GM19025 (cell line): ENCODE results near the gene PYGL.
"Not testable (repeated sequence)": the region's sequence is repeated elsewhere in the genome, so short reads cannot be mapped to it uniquely, and the experiment has no call there.

Source experiments
- ATAC-seq: cut with Tn5 transposase; IDR thresholded peaks from one replicate; pipeline ENCODE4 v1.9.1; 2021; ENCODE audit warnings: mild to moderate bottlenecking, low read depth, moderate library complexity; ENCODE audit not compliant: unreplicated experiment

PYGL gene

DNA sequence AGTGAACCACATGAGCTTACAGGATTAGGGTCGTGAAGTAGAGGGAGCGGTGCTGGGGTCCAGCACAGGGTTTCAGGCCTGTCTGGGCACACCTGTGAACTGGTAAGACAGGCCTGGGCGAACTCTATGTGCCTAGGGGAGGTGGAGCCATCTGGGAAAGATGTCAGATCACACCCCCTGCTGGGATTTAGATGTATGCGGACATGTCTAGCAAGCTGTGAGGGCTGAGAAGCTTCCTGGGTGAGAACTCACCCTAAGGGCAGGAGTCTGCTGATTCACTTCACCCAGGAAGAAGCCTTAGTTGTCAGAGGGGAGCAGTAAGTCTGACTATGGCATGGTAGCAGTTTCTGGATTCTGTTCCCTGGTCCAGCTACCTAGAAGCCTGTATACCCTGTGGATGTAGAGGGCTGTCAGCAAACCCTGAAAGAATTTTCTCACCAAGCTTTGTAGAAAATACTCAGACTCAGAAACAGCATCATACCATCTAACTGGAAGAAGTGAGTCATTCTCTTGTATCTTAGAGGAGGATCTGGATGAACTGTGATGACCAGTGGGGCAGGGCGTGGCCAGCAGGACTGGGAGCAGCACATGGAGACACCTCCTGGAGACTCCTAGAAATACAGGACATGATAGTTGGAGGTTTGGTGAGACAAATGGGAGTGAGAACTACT lies 11.2 kb upstream of the PYGL start:
- no peak for ATAC-seq

- no peak for ATAC-seq
Observed at GRCh38 chr14:50954811-50955372, 10.6 kb upstream of the PYGL start.

DNA sequence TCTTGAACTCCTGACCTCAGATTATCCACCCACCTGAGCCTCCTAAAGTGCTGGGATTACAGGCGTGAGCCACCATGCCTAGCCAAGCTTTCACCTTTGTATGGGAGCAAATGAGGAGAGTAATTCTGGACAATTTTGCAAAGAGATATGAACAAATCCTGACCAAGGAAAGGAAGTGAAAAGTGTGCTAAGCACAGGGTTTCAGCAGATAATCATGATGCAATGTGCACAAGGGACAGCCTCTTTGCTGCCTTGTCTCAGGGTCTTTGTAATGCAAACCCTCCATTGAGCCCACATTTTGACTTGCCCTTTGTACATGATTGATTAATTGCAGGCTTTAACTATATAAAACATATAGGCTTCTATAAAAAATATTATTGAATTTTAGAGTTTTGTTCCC lies 9.2 kb upstream of the PYGL start:
- ATAC-seq = no peak

DNA sequence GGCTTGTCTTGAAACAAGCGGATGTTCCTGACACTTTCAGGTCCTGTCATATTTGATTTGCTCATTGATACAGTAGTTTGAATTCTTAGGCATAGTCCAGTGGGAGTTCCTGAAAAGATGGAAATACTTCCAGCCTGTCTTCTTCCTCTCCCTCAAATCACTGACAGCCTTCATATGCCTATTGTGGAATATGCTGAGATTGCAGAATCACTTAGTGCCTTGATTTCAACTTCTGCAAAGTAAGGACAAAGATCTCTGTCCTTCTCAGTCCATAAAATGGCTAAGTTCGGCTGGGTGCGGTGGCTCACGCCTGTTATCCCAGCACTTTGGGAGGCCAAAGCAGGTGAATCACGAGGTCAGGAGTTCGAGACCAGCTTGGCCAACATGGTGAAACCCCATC lies 6.7 kb upstream of the PYGL start:
- ATAC-seq = no peak

DNA sequence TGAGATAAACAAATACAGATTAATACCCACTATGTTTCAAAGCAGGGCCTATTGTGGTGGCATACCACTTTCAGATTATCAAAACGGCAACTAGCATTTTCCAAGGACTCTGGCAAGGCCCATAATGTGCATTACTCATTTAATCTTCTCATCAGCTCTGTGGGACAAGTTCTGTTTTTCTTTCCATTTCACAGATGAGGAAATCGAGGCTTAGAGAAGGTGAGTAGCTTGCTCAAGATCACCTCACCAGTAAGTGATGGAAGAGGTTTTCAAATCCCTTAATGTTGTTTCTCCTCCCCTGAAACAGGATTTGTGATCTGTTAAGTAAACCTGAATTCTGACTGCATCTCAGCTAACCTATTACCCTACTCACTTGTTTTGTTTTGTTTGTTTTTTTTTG lies 3.9 kb upstream of the PYGL start:
- ATAC-seq = no peak

DNA sequence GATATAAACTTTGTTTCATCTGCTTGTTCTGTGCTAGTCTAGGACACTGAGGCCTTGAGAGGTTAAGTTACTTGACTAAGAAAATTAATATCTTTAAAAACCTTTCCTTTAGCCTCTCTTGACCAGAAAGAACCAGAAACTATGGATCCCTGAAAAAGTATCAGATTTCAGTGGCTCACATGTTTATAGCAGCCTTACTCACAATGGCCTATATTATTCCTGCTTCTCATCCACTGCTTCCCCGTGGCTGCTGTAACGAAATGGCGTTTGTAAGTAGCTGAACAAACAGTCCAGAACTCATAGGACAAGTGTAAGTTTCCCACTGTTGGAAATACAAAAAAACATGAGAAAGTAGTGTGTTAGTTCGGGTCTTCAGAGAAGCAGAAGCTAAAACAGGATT lies 3.2 kb upstream of the PYGL start:
- ATAC-seq = no peak

- ATAC-seq = no peak
Observed at GRCh38 chr14:50946234-50946935, 2.1 kb upstream of the PYGL start.

DNA sequence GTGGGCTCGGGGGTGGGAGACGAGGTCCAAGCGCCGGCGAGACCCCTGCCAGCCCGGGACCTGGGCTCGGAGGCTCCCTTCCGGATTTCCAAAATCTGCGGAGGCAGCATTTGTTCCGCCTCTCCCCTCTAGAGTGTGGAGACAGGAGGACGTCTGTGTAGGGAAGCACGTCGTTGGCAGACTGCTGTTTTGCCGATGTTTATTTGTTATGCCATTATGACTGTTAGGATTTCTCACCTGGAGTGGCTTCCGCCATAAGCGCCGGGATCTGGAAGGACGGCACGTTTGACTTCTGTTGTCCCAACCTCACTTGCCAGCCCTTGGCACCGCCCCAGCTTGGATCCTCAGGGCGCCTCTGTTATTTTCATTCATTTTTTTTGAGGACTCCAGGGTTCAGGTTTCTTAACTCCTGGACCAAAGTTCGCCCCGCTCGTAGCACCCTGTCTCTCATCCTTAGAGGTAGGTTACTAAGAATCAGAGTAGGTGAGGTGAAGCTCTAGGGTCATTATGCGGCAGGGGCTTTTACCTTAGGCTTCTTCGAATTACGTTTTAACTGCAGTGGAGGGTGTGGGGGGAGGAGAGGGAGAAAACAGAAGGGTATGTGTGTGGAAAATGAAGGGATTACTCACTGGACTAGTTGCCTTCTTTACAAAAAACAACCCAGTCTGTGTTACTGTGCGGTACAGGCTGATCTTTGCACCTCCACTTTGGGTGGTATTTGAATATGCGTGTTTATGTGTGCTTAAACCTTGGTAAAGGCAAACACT lies 547 bp upstream of the PYGL start:
- ATAC-seq = no peak

GRCh38 chr14:50943261-50943942 lies 881 bp downstream of the PYGL start:
- ATAC-seq = no peak

DNA sequence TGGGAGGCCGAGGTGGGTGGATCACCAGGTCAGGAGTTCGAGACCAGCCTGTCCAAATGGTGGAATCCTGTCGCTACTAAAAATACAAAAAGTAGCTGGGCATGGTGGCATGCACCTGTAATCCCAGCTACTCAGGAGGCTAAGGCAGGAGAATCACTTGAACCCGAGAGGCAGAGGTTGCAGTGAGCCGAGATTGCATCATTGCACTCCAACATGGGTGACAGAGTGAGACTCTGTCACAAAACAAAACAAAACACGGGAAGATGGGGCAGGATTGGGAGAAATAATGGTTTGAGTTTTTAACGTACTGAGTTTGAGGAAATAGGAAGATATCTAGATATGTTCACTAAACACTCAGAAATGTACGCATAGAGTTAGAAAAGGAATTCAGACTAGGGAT lies 2.6 kb downstream of the PYGL start:
- ATAC-seq = not testable (repeated sequence)

- ATAC-seq = no peak
Observed at GRCh38 chr14:50941151-50941550, 3.1 kb downstream of the PYGL start.

GRCh38 chr14:50937800-50938199 lies 6.5 kb downstream of the PYGL start:
- no peak for ATAC-seq

DNA sequence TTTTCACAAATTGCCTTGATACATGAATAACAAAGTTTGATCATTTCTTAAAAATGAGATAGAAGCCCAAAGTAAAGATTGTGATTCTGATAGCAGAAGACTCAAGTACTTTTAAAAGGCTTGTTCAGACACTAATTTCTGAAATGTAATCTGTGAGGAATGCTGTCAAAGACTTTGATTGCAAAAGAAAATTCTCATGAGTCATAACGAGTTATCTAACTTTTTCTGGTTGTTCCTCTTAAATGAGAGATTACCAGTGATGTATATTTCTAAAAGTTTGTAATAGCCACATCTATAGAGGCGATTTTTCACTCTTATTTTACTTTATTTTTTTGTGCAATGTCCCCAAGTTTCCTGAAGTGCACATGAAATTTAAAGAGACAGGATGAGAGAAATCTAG lies 7.0 kb downstream of the PYGL start:
- ATAC-seq = no peak

DNA sequence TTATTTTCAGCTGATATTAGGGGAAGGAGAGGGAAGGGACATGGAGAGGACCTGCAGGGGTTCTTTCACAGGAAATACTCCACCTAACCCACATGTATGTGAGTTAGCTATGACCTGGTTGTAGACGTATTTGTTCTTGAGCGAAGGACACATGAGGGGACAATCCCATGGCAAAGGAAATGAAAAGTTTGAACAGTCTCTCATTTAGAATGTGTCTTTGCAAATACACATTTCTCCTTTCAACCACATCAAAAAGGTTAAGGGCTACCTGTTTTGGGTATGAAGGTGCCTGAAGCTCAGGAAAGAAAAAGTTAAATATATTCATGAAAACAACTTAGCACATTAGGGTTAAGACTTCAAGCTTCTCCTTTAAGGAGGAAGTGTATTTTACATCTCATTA lies 7.4 kb downstream of the PYGL start:
- ATAC-seq = no peak

- ATAC-seq = no peak
Observed at GRCh38 chr14:50936016-50936340, 8.3 kb downstream of the PYGL start.

- ATAC-seq = no peak
Observed at GRCh38 chr14:50935126-50936015, 8.9 kb downstream of the PYGL start.

DNA sequence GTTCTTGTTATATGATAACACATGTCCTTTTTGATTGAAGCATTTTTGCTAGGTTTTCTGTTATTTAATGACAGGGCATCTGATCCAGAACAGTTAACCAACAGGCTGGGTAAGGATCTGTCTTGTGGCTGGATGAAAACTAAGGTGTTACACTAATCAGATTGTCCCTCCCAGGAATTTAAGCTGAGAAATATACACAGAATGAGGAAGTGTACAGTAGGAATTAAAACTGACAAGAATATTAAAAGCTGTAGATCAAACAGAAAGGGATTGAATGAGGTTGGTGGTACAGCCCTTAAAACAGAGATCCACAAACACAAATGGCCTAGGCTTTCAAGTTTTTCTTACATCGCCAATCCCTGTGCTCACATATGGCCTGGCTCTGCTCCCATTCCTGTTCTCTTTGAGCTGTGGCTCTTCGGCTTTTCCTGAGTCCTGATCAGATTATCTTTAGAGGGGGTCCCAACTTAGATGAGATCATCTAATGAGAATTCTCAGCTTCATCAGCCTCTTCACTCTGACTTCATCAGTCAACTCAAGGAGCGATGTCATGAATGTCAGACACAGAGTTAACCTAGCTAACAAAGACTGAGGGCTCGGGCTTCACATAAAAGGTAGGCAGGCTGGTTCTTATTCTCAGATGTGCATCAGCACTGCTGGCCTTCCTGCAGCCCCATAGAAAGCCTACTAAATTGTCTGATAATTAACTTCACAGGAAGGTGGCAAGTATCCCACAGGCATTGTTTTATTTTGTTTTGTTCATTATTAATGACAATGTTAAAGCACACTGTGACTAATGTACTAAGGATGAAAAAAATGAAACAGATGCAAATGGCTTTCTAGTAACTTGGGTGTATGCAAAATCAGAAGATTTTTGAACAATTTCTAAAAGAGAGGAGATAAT lies 11.4 kb downstream of the PYGL start:
- ATAC-seq = no peak

- no peak for ATAC-seq
Observed at GRCh38 chr14:50932156-50932555, 12.1 kb downstream of the PYGL start.

- no peak for ATAC-seq
Observed at GRCh38 chr14:50931559-50931958, 12.7 kb downstream of the PYGL start.
